Fibroblast of skin of left biceps (primary cell): ENCODE results near the gene MROH9.

Experiments
- DNase-seq, 2 experiments: peaks; one replicate each; pipeline ENCODE4 v3.0.0-alpha.2; 2013; ENCODE audit warnings: low read depth in 2 of 2

MROH9 gene

GRCh38 chr1:170967042-170967910, 31.9 kb downstream of the MROH9 start:
- DNase-seq, result peak; percentile 12 to 18

DNA sequence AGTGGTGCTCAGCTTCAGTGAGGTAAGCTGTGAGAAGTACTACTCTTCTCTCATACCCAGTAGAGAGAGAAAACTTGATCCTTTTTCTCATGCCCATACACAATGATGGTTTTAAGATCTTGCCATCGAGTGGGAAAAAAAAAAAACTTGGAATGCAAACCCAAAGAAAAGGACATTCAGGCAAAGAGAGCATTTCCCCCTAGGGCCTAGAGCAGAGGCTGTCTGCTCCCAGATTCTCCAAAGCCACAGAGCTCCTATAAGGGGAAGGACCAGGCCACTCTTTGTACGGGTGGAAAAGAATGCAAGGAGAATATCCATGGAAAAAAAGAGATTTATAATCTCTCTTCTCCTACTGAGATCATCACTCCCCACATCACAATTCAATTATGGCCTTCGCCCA, 34.9 kb downstream of the MROH9 start:
- DNase-seq, result no peak

DNA sequence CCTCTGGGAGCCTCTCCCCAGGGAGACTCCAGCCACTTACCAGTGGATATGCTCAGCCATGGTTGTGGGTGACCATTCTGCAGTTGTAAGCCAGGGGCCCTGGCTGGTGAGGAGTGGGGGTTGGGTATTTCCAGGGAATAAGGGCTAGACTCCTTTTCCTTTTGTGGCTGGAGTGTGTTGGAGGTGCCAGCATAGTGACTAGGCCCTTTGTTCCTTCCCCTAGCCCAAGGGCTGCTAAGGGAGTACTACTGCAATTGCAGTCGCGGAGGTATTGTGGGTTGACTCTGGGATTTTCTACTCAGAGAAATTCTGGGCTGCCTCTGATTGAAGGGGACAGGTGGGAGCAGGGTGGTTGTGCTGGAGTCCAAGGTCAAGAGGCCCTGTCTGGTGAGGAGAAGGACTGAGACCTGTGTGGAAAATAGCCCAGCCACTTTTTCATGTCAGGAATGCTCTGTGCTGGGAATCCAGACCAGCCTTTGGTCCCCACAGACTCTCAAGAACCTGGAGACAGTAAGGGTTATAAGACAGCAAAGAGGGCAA, 43.1 kb downstream of the MROH9 start:
- no peak for DNase-seq

GRCh38 chr1:170985406-170985805, 50.1 kb downstream of the MROH9 start:
- DNase-seq, result no peak

DNA sequence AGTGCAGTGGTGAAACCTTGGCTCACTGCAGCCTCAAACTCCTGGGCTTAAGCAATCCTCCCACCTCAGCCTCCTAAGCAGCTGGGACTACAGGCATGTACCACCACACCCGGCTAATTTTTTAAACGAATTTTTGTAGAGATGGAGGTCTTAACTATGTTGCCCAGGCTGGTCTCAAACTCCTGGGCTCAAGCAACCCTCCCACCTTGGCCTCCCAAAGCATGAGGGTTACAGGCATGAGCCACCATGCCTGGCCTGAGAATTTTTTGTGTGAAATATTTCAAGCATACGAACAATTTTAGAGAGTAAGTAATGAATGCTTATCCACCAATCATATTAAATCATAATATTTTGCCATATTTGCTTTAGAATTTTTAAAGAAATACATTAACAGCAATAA, 51.6 kb downstream of the MROH9 start:
- no peak for DNase-seq

GRCh38 chr1:170987424-170987823, 52.1 kb downstream of the MROH9 start:
- no peak for DNase-seq

- DNase-seq, result peak; percentile 29 to 44
These were observed 57.8 kb downstream of the MROH9 start for GRCh38 chr1:170993151-170993550.

DNA sequence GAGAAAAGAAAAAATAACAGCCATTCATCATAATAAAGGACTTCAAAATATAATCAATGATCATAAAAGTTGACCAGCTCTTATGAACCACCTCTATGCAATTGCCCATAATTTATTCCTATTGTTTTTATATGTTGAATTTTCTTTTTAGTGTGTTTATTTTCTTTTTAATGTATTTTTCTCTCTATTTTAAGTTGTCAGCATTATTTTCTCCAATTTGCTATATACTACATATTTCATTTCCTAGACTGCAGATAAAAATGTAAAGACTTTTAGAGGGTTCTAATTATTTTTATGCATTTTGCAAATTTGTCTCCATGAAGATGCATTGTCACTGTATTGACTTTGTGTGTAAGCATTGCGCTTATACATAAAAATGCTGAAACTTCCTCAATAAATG, 58.4 kb downstream of the MROH9 start:
- DNase-seq, result no peak

DNA sequence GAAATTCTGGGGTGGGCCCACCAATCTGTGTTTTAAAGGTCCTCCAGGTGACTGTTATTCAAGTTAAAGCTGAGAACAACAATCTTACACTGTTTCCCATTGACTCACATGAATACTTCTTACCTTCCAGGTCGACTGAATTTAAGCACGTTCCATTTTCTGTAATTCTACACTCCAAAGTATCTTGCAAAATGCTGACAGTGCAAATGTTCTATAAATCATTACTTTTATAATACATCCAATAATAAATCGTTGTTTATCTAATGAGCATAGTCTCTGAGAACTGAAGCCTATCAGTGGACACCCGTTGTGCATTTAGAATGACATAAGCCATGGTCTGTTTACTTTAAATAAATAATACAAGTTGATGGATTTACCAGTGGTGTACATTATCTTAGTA, 79.5 kb downstream of the MROH9 start:
- DNase-seq, result no peak

DNA sequence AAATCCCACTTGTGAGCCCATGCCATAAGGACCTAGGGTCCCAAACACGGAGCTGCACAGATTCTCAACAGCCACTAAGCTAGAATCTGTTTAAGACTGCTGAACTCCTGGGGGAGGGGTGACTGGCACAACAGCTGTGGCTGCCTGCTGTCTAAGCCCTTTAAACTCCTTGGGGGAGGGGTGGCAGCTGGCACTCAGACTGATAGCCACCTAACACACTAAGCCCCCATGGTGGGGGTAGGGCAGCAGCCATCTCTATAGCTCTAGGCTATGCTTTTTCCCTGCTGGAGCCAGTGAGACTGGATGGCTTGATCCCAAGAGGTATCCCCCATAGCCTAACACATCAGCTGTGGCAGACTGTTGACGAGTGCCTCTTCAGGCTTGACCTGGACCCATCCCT, 82.1 kb downstream of the MROH9 start:
- no peak for DNase-seq

- DNase-seq, result no peak
These were observed 84.6 kb downstream of the MROH9 start for GRCh38 chr1:171019971-171020370.

DNA sequence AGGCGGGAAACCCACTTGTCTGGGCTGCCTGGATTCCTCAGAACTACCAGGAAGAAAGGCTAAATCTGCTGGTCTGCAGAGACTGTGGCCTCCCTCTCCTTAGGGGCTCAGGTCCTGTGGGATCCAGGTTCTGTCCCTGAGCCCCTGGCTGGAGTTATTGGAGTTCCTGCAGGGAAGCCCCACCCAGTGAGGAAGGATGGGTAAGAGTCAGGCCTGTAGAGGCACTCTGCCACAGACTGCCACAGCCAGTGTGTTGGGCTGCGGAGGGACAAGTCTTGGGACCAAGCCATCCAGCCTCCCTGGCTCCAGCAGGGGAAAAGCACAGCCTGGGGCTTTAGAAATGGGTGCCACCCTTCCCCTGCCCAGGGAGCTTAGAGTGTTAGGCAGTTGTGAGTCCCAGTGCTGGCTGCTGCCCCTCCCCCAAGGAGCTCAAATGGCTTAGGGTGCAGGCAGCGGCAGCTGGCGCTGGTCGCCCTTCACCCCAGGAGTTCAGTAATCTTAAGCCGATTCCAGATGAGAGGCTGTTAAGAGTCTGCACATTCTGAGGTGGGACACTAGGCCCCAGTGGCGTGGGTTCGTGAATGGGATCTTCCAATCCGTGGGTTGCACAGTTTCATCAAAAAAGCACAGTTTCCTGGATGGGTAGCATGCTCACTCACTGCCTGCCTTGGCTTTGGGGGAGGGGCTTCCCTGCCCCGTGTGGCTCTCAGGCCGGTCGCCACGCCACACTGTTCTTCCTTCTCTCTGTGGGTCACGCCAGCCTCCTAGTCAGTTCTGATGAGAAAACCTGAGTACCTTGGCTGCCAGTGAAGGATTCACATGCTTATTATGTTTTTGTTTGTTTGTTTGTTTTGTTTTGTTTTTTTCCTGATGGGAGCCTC, 97.7 kb downstream of the MROH9 start:
- DNase-seq, result no peak

- DNase-seq, result peak; percentile 50 to 60
These were observed 102.3 kb downstream of the MROH9 start for GRCh38 chr1:171037626-171038025.

DNA sequence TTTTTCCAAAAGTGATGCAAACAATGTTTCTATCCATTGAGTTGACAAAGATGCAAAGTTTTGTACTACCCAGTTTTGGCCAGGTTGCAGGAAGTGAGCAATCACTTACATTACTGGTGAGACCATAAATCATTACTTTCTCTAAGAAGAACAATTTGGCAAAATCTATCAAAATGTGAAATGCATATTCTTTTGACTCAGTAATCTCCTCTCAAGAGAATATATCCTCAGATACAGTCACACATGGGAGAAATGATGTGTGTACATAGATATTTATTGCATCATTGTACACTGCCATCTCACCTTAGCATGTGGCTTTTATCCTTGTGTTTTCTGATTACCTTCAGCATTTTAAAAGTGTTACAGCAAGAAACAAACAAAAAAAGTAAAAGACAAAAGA, 103.0 kb downstream of the MROH9 start:
- DNase-seq, result peak; percentile 47 to 57

- no peak for DNase-seq
These were observed 112.7 kb downstream of the MROH9 start for GRCh38 chr1:171048014-171048413.

DNA sequence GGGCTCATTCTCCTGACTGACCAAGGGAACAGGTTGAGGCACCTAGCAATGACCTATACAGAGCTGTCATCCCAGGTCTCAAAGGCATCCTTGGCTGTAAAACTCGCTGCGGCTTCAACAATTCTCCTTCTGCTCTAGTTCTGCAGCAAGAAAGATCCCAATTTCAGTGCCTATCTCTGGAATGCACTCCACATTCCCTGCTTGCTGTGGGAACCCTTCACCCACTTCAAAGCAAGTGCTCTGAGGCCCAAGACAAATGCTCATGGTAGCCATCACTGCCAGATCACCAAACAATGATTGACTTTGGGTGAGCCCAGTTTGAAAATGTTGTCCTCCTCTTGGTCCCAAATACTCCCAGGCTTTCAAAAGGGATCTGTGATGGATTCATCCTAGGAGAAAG, 117.6 kb downstream of the MROH9 start:
- DNase-seq, result no peak

GRCh38 chr1:171055966-171056643, 120.8 kb downstream of the MROH9 start:
- DNase-seq, result no peak

- DNase-seq, result no peak
These were observed 126.2 kb downstream of the MROH9 start for GRCh38 chr1:171061425-171062143.

DNA sequence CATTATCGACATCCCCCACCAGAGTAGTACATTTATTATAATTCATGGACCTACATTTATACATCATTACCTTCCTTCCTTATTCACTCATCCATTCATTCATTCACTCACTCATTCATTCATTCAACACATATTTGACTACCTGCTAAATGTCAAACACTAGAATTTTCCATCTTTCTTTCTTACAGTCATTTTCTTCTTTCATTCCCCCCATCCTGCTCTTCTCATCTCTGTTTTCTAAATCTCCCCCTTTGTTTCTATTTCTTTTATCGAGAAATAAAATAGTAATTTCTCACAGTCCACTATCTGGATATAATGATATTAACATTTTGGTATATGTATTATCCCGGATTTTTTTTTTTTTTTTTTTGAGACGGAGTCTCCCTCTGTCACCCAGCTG, 127.6 kb downstream of the MROH9 start:
- DNase-seq, result no peak

DNA sequence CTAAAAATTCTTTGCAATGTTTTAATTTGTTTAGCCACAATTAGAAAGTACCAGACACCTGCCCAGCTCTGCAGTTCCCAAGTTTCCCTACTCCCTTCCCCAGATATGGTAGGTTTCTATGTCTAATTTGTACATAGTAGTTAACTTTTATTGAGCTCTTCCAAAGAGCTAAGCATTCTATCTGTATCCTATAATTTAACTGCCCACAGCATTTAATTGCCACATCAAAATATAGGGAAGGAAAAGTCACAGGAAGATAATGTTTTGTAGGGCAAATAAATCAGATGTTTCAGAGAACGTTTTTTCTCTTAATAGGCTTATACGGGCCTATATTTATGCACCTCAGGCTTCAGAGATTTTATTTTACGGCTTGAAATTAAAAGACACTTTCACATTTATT, 139.7 kb downstream of the MROH9 start:
- DNase-seq, result no peak

DNA sequence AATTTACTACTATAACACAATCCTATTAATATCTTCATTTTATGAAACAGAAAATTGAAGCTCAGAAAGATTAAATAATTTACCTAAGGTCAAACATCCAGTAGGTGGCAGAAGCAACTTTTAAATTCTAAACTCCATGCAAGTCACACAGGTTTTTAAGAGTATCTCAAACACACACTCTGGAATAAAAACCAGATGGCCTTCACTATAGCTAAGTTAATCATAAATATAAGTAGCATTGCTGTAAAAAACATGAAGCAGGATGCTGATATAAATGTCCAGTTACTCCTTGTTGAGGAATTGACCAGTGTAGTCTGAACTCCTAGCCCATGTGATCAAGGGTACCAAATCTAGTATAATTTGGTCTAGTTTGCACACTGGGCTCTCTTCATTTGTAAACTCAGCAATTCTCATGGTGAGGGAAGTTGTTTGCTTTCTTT, 146.0 kb downstream of the MROH9 start:
- peak; percentile 27 to 49 for DNase-seq
